HG03280 (cell line): ENCODE measurements around the gene MARCKS.

Experiments
- ATAC-seq: cut with Tn5 transposase; IDR thresholded peaks from one replicate; pipeline ENCODE4 v1.9.1; 2021; ENCODE audit warnings: mild to moderate bottlenecking, moderate library complexity; ENCODE audit not compliant: unreplicated experiment

The MARCKS gene

GRCh38 chr6:113848811-113849210 lies 8.3 kb upstream of the MARCKS start:
- no peak for ATAC-seq

GRCh38 chr6:113853252-113853651 lies 3.9 kb upstream of the MARCKS start:
- ATAC-seq, result no peak

- ATAC-seq, result no peak
Measured at GRCh38 chr6:113854531-113855499, 2.3 kb upstream of the MARCKS start.

GRCh38 chr6:113855500-113856374 lies 1.4 kb upstream of the MARCKS start:
- ATAC-seq, result no peak

- ATAC-seq, result no peak
Measured at GRCh38 chr6:113856375-113856624, 845 bp upstream of the MARCKS start.

DNA sequence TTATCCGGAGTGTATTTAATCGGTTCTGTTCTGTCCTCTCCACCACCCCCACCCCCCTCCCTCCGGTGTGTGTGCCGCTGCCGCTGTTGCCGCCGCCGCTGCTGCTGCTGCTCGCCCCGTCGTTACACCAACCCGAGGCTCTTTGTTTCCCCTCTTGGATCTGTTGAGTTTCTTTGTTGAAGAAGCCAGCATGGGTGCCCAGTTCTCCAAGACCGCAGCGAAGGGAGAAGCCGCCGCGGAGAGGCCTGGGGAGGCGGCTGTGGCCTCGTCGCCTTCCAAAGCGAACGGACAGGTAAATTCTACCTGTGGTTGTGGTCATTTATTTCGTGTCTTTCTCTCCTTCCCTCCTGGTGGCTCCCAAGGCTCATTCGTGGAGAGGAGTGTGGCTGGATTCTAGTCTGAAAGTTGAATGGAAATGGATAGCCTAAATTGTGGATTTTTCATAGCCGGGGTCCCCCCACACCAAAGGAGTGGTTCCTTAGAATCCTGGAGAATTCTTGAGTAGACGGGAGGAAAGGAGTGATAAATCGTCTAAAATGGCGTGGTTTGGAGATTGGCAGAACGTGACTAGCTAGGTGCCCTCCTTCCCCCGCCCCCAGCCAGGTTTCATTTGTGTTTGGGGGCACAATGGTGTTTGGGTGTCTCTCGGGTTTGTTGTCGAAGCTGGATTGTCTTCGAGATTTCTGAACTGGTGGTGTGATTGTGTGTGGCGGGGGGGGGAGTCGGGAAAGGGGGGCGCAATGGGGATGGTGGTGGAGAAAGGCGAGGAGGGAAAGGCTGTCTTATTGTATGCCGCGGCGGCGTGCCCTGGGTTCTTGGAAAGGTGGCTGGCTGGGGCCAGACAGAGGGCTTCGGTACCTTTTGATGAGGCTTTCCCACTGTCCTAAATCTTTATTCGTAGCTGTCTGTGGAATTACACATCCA lies 673 bp downstream of the MARCKS start:
- ATAC-seq, result no peak

- ATAC-seq, result peak; percentile 79
Measured at GRCh38 chr6:113858480-113859348, 1.6 kb downstream of the MARCKS start.

- ATAC-seq, result no peak
Measured at GRCh38 chr6:113859349-113860180, 2.4 kb downstream of the MARCKS start.

DNA sequence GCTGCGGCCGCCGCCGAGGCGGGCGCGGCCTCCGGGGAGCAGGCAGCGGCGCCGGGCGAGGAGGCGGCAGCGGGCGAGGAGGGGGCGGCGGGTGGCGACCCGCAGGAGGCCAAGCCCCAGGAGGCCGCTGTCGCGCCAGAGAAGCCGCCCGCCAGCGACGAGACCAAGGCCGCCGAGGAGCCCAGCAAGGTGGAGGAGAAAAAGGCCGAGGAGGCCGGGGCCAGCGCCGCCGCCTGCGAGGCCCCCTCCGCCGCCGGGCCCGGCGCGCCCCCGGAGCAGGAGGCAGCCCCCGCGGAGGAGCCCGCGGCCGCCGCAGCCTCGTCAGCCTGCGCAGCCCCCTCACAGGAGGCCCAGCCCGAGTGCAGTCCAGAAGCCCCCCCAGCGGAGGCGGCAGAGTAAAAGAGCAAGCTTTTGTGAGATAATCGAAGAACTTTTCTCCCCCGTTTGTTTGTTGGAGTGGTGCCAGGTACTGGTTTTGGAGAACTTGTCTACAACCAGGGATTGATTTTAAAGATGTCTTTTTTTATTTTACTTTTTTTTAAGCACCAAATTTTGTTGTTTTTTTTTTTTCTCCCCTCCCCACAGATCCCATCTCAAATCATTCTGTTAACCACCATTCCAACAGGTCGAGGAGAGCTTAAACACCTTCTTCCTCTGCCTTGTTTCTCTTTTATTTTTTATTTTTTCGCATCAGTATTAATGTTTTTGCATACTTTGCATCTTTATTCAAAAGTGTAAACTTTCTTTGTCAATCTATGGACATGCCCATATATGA lies 3.2 kb downstream of the MARCKS start:
- no peak for ATAC-seq

GRCh38 chr6:113862112-113862511 lies 5.0 kb downstream of the MARCKS start:
- ATAC-seq, result no peak

DNA sequence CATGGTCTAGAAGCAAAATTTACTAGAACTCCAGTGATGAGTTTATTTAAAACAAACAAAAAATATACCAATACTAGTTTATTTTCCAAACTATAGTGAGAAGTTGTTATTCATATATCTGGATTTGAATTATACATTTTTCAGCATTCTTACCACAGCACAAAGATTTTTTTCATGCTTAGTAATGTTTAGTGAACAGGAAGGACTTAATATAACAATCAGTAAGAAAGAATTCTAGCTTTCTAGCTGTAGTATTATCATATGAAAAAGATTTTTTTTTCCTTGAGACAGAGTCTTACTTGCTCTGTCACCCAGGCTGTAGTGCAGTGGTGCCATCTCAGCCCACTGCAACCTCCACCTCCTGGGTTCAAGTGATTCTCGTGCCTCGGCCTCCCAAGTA lies 13.8 kb downstream of the MARCKS start:
- ATAC-seq, result no peak

GRCh38 chr6:113871975-113872374 lies 14.8 kb downstream of the MARCKS start:
- ATAC-seq, result no peak

- ATAC-seq, result peak; percentile 97
Measured at GRCh38 chr6:113873043-113873667, 16.0 kb downstream of the MARCKS start.

DNA sequence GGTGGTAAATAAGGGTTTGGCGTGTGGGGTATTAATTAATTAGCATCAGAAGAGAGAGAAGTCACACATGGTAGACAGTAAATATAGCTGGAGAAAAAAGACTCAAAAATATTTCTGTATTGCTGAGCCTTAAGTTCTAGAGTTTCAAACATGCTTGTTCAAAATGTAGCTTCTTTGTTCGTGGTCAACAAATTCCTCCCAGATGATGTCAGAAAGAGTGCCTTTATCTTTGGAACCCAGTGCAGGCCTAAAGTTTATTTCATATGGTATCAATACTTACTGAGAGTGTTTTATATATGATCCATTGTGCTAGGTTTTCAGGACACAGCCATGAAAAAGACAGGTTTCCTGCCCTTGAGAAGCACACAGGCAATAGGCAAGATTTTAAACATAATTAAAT lies 18.3 kb downstream of the MARCKS start:
- ATAC-seq, result no peak

DNA sequence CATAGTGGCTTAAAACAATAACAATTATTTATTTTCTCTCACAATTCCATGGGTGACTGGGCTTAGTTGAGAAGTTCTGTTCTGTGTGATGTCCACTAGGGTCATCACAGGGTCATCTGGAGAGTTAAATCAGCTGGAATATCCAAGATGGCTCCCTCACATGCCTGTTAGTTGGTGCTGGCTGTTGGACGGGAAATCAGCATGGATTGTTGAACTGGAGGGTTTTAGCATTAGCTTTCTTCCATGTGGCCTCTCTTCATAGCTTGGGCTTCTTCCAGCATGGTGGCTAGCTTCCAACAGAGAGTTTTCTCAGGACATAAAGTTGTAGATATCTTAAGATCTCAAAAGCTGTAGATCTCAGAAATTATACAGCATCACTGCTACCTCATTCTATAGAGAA lies 19.6 kb downstream of the MARCKS start:
- no peak for ATAC-seq

- peak; percentile 100 for ATAC-seq
Measured at GRCh38 chr6:113879186-113880096, 22.3 kb downstream of the MARCKS start.

DNA sequence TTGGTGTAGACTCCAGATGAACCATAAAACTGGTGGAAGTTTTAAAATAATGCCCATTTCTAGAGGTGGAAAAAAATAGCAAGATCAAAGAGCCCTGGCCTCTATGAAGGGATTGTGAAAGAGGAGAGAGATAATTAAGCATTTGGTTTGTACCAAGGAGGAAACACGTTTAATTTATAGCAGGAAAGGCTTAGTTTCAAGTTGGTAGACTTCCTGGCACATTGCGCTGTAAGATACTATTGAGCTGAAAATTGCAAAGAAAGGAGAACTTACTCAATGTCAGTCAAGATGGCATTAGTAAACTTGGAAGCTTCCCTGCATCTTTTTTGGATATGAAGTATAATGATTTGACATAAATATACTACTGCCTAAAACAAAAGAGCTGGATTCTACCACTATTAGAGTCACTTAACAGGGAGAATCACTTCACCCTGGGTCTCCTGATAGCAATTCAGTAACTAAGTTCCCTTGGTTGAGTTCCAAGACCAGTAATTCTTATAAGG lies 24.4 kb downstream of the MARCKS start:
- ATAC-seq, result no peak
